Effector memory CD8-positive, alpha-beta T cell (primary cell): Measurements from ENCODE around the gene SNX2.
"Not testable (repeated sequence)": the region's sequence is repeated elsewhere in the genome, so short reads cannot be mapped to it uniquely, and the experiment has no call there.

Experiments used
- ATAC-seq: fragments of 150-1000 bp; cut with Tn5 transposase; replicated peaks from 2 replicates; pipeline ENCODE4 v1.10.0; 2021; ENCODE audit warnings: mild to moderate bottlenecking, moderate library complexity
- DNase-seq, 3 experiments: peaks; one replicate each; pipeline ENCODE4 v3.0.0; 2021
- H3K27ac Mint-ChIP-seq, 2 donors: one replicate each; pipeline ENCODE4 v1.8.0; 2022; ENCODE audit warnings: mild to moderate bottlenecking in 2 of 2, mixed read lengths in 2 of 2, moderate library complexity in 2 of 2
- H3K27me3 Mint-ChIP-seq, 2 donors: one replicate each; pipeline ENCODE4 v1.8.0; 2022; ENCODE audit warnings: mixed read lengths in 2 of 2
- H3K36me3 Mint-ChIP-seq: one replicate; pipeline ENCODE4 v1.8.0; 2022; ENCODE audit warnings: mild to moderate bottlenecking, moderate library complexity, mixed read lengths; ENCODE audit not compliant: insufficient read depth
- H3K4me1 Mint-ChIP-seq, 2 donors: one replicate each; pipeline ENCODE4 v1.8.0; 2022; ENCODE audit warnings: low read depth in 2 of 2, mixed read lengths in 2 of 2
- H3K4me3 Mint-ChIP-seq, 2 donors: one replicate each; pipeline ENCODE4 v1.8.0; 2022; ENCODE audit warnings: mild to moderate bottlenecking in 2 of 2, mixed read lengths in 2 of 2, moderate library complexity in 2 of 2
- H3K9me3 Mint-ChIP-seq, 2 donors: one replicate each; pipeline ENCODE4 v1.8.0; 2022; ENCODE audit warnings: mixed read lengths in 2 of 2

Gene SNX2

DNA sequence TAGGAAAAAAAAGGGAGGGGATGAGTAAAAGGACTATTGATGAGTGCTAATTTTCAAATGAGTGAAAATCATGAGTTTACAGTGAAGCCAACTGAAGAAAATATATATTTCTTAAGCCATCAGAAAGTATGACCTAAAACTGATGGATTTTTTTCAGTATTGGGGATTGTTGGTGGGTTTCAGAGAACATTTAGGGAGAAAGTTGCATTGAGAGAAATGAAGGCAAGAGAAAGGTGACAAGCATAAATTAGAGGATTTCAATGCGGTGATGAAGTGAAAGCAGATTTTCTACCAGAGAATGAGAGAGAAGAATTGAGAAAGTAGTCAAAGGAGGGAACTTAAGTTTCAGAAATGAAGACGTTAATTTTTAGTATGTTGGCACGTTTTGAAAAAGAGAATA lies 62.1 kb downstream of the SNX2 start:
- Mint-ChIP-seq H3K27me3 (peaks cover 0 to 5% of the 10 kb centered on the region in 2 donors), H3K4me3 (no peak overlapping the region), H3K27ac (no peak overlapping the region), H3K4me1 (no peaks in the 10 kb centered on the region), H3K36me3 (no peaks in the 10 kb centered on the region), H3K9me3 (no peaks in the 10 kb centered on the region)
- DNase-seq, result no peak
- no peak for ATAC-seq

GRCh38 chr5:122839731-122840130 lies 64.9 kb downstream of the SNX2 start:
- Mint-ChIP-seq H3K4me3 (no peak overlapping the region), H3K4me1 (peaks cover 9 to 10% of the 10 kb centered on the region in 2 donors), H3K27me3 (peaks cover 0 to 5% of the 10 kb centered on the region in 2 donors), H3K9me3 (no peaks in the 10 kb centered on the region), H3K27ac (no peak overlapping the region), H3K36me3 (peaks cover 2% of the 10 kb centered on the region)
- ATAC-seq (no peak), DNase-seq (no peak)

DNA sequence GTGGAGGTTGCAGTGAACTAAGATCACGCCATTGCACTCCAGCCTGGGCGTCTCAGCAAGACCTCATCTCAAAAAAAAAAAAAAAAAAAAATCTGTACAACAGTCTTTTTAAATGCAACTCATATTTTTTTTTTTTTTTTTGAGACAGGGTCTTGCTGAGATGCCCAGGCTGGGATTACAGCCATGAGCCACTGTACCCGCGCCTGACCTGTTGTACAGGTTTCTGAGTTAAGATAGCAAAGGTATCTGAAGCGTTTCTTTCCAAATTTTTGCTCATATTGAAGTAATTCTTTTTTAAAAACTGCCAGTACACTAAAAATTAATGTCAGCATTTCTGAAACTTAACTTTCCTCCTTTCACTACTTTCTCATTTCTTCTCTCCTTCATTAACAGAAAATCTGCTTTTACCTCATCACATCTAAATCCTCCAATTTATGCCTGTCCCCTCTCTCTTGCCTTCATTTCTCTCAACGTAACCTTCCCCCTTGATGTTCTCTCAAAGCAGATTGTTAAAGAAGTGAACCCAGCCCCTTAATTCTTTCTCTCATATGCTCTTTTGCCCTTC lies 67.2 kb downstream of the SNX2 start:
- Mint-ChIP-seq H3K27ac (no peak overlapping the region), H3K4me3 (no peak overlapping the region), H3K36me3 (peaks cover 2% of the 10 kb centered on the region), H3K27me3 (peaks cover 0 to 5% of the 10 kb centered on the region in 2 donors), H3K9me3 (no peaks in the 10 kb centered on the region), H3K4me1 (peaks cover 17 to 20% of the 10 kb centered on the region in 2 donors)
- DNase-seq, result no peak
- ATAC-seq, result no peak

GRCh38 chr5:122844136-122844909 lies 69.4 kb downstream of the SNX2 start:
- Mint-ChIP-seq H3K27me3 (no peaks in the 10 kb centered on the region), H3K4me1 (peaks cover 20 to 25% of the 10 kb centered on the region in 2 donors), H3K27ac (peak overlapping the region; percentile 85 to 92), H3K9me3 (no peaks in the 10 kb centered on the region), H3K36me3 (peaks cover 5% of the 10 kb centered on the region), H3K4me3 (peak overlapping the region; percentile 83 to 88)
- DNase-seq (no peak), ATAC-seq (no peak)

DNA sequence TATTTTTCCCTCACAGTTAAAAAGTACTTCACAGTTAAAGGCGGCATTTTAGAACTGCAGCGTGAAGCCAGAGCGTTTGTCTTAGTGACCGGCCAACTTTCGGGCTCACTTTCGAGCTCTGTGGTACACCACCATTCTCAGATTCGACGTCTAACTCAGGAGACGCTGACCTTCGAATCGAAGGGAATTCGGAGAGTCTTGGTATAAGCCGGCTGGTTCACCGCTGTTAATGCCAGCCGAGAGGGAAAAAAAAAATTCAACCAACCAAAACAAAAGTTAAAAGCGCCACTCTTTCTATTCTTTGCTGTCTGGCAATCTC lies 70.0 kb downstream of the SNX2 start:
- Mint-ChIP-seq H3K4me1 (peaks cover 24 to 30% of the 10 kb centered on the region in 2 donors), H3K36me3 (peaks cover 5% of the 10 kb centered on the region), H3K27me3 (no peaks in the 10 kb centered on the region), H3K27ac (peak overlapping the region; percentile 85 to 92), H3K4me3 (peak overlapping the region; percentile 83 to 88), H3K9me3 (no peaks in the 10 kb centered on the region)
- DNase-seq, result no peak
- peak; percentile 5 for ATAC-seq

DNA sequence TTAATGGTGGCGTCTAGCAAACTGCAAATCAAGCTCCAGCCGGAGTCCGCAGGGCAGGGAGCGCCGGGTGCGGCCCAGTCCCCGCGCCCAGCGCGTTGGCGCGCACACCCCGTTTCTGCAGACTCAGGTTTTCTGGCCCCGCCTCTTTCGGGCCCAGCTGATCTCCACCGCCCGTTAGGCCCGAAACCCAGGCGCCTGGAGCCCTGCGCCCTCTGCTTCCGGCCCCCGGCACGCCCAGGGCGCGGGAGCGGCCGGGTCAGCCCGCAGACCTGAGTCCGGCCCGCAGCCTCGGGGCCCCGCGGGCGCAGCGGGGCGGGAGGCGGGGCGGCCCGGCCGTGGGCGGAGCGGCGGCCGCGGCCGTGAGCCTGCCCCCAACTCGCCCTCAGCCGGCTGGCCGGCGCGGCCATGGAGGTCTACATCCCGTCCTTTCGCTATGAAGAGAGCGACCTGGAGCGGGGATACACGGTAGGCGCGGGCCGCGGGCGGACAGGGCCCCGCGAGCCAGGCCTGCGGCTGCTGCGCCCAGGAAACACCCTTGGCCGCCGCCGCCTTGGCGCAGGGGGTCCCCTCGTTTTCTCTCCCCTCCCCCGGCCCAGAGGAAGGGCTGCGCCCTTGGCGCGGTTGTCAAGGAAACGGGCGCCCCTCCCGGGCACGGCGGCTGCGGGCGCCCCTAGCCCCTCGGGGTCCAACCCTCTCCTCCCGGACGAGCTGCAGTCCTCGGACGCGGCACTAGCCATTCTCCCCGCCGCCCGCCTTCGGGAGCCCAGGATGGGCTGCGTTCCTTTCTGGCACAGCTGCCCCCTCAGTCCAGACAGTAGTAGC lies 70.6 kb downstream of the SNX2 start, which contains the start of gene SNX24:
TSS of gene SNX24 (plus strand) at position 385 of the 822 bp plus-strand sequence. CDS start at position 406, 21 bp downstream.
- DNase-seq, result peak; percentile 61 to 68 (median 67)
- Mint-ChIP-seq H3K36me3 (peaks cover 5% of the 10 kb centered on the region), H3K4me1 (peaks cover 27 to 33% of the 10 kb centered on the region in 2 donors), H3K27me3 (no peaks in the 10 kb centered on the region), H3K4me3 (peak within 1 kb of the TSS; percentile 83 to 88), H3K9me3 (no peaks in the 10 kb centered on the region), H3K27ac (peak within 1 kb of the TSS; percentile 88 to 92)
- peak; percentile 87 for ATAC-seq

- Mint-ChIP-seq H3K9me3 (no peaks in the 10 kb centered on the region), H3K36me3 (peaks cover 5% of the 10 kb centered on the region), H3K4me3 (peak overlapping the region; percentile 79 to 83), H3K27ac (peak overlapping the region; percentile 86 to 88), H3K27me3 (no peaks in the 10 kb centered on the region), H3K4me1 (peaks cover 27 to 36% of the 10 kb centered on the region in 2 donors)
- no peak for ATAC-seq
- DNase-seq, result no peak
These were observed 71.2 kb downstream of the SNX2 start for GRCh38 chr5:122846051-122846550.

- DNase-seq (no peak), ATAC-seq (no peak)
- peaks cover 5% of the 10 kb centered on the region for H3K36me3 Mint-ChIP-seq
- H3K4me3 Mint-ChIP-seq, result no peak overlapping the region
- H3K27me3 Mint-ChIP-seq, result no peaks in the 10 kb centered on the region
- H3K27ac Mint-ChIP-seq, result peak overlapping the region in 1 of 2 donors; percentile 86
- H3K9me3 Mint-ChIP-seq, result no peaks in the 10 kb centered on the region
- H3K4me1 Mint-ChIP-seq, result peaks cover 27 to 36% of the 10 kb centered on the region in 2 donors
These were observed 72.8 kb downstream of the SNX2 start for GRCh38 chr5:122847687-122848081.

DNA sequence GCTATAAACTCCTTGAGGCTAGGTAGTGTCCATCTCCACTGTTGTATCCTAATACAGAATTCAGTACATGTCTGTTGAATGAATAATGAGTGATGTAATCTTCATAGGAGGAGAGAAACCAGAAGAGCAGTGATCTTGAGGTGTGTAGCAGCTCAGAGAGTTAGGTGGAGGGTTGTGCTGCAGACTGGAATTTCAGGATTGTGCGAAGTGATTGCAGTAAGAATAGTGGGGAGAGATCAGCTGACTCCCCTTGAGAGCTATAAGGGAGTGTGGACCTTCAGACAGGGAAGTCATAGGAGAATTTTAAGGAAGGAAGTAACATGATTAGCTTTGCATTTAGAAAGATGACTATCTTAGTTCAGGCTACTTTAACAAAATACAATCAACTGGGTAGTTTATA lies 74.9 kb downstream of the SNX2 start:
- DNase-seq (no peak), ATAC-seq (no peak)
- H3K27me3 Mint-ChIP-seq, result no peaks in the 10 kb centered on the region
- no peak overlapping the region for H3K4me3 Mint-ChIP-seq
- H3K27ac Mint-ChIP-seq, result peak overlapping the region; percentile 16 to 27
- H3K4me1 Mint-ChIP-seq, result peaks cover 18 to 26% of the 10 kb centered on the region in 2 donors
- H3K36me3 Mint-ChIP-seq, result peaks cover 3% of the 10 kb centered on the region
- H3K9me3 Mint-ChIP-seq, result no peaks in the 10 kb centered on the region

- not testable (repeated sequence) for DNase-seq, H3K27ac Mint-ChIP-seq, ATAC-seq, H3K27me3 Mint-ChIP-seq, H3K4me3 Mint-ChIP-seq, H3K4me1 Mint-ChIP-seq, H3K36me3 Mint-ChIP-seq, H3K9me3 Mint-ChIP-seq
These were observed 82.7 kb downstream of the SNX2 start for GRCh38 chr5:122857538-122857937.

GRCh38 chr5:122858451-122858850 lies 83.6 kb downstream of the SNX2 start:
- Mint-ChIP-seq H3K9me3 (peaks cover 0 to 2% of the 10 kb centered on the region in 2 donors), H3K4me3 (no peak overlapping the region), H3K4me1 (peaks cover 0 to 2% of the 10 kb centered on the region in 2 donors), H3K27me3 (no peaks in the 10 kb centered on the region), H3K27ac (no peak overlapping the region), H3K36me3 (peaks cover 6% of the 10 kb centered on the region)
- ATAC-seq (no peak), DNase-seq (no peak)

GRCh38 chr5:122863240-122863639 lies 88.4 kb downstream of the SNX2 start:
- ATAC-seq, result no peak
- Mint-ChIP-seq H3K4me3 (no peak overlapping the region), H3K36me3 (no peaks in the 10 kb centered on the region)

GRCh38 chr5:122863721-122864120 lies 88.8 kb downstream of the SNX2 start:
- Mint-ChIP-seq H3K36me3 (peaks cover 1% of the 10 kb centered on the region), H3K4me3 (no peak overlapping the region), H3K9me3 (peaks cover 0 to 2% of the 10 kb centered on the region in 2 donors), H3K4me1 (peaks cover 2 to 9% of the 10 kb centered on the region in 2 donors), H3K27ac (no peak overlapping the region), H3K27me3 (no peaks in the 10 kb centered on the region)
- DNase-seq, result no peak
- ATAC-seq, result no peak

More at GRCh38 chr5:122863240-122863639, 88.4 kb downstream of the SNX2 start:
- Mint-ChIP-seq H3K27ac (no peak overlapping the region), H3K27me3 (no peaks in the 10 kb centered on the region), H3K4me1 (peaks cover 2 to 9% of the 10 kb centered on the region in 2 donors), H3K9me3 (peaks cover 0 to 2% of the 10 kb centered on the region in 2 donors)
- DNase-seq, result no peak
